Measurements from ENCODE around the gene CFAP251.
A peak's percentile ranks its signal among the peaks of the same experiment; 100 is the strongest.

Gene CFAP251

DNA sequence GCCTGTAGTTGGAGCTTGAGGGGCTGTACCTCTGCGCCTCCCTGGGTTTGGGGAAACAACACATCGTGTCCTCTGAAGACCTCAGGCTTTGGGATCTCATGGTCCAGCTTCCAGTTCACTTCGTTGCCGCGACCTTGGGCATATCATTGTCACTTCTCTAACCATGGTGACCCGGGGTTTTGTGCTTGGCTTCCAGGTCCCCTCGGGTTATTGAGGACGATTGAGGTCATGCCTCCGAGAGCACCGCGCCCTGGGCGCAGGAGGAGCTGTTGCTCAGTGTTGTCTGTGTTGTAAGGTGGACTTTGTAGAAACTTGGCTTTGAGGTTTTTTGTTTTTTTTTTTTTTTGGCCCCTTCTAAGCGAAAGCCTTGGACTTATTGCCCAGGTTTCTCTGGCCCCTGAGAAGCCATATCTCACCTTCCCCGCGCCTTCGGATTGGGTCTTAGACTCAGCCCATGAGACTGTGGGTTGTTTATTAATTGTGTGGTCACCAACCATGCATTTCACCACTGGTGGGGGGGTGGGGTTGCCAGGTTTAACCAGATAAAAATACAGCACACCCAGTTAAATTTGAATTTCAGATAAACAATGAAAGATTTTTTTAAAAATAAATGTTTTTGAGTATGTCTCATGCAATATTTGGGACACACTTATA is 105.9 kb downstream of the CFAP251 start:
- ChIA-PET CTCF (interaction anchor here (0.5 to 1.2 kb wide), 2 partner anchors 12 to 107 kb away, joined by 3 to 4 read pairs; no protein-coding TSS in a partner anchor), POLR2A (interaction anchor here (1.5 to 1.8 kb wide), 2 partner anchors 39 to 136 kb away, joined by 3 to 4 read pairs; partner anchors contain the start of gene PSMD9)
- peak overlapping the region; percentile 71 for H3K4me3 ChIP-seq (ENCODE audit: low read depth, low read length)
- peak overlapping the region; percentile 77; the same call in 1 of the 2 replicates for H3K27ac ChIP-seq (ENCODE audit: extremely low read depth, low read depth, low read length)
- peaks cover 4% of the 10 kb centered on the region for H3K4me1 ChIP-seq (ENCODE audit: control insufficient read depth, insufficient read depth, low read length)
- H3K9me3 ChIP-seq (ENCODE audit: control insufficient read depth, insufficient read depth, low read depth, low read length): no peaks in the 10 kb centered on the region
- no peaks in the 10 kb centered on the region; a peak in 1 of 3 replicates for H3K36me3 ChIP-seq (ENCODE audit: control insufficient read depth in 2 of 2, insufficient read depth in 1 of 2, low read length in 2 of 2)
- TF ChIP-seq GFI1B (tag by site-specific recombination; IDR thresholded peaks at IDR 0.05) (no peak), ZNF513 (tag by site-specific recombination; IDR thresholded peaks at IDR 0.05) (no peak), ZNF10 (tag by site-specific recombination; IDR thresholded peaks at IDR 0.05) (no peak), ZBTB44 (tag by site-specific recombination; IDR thresholded peaks at IDR 0.05) (no peak), ZBTB10 (tag by site-specific recombination; IDR thresholded peaks at IDR 0.05) (no peak), ZBTB6 (tag by site-specific recombination; IDR thresholded peaks at IDR 0.05) (no peak), ZNF48 (tag by site-specific recombination; IDR thresholded peaks at IDR 0.05) (no peak)
- TF ChIP-seq, protein P1, sequence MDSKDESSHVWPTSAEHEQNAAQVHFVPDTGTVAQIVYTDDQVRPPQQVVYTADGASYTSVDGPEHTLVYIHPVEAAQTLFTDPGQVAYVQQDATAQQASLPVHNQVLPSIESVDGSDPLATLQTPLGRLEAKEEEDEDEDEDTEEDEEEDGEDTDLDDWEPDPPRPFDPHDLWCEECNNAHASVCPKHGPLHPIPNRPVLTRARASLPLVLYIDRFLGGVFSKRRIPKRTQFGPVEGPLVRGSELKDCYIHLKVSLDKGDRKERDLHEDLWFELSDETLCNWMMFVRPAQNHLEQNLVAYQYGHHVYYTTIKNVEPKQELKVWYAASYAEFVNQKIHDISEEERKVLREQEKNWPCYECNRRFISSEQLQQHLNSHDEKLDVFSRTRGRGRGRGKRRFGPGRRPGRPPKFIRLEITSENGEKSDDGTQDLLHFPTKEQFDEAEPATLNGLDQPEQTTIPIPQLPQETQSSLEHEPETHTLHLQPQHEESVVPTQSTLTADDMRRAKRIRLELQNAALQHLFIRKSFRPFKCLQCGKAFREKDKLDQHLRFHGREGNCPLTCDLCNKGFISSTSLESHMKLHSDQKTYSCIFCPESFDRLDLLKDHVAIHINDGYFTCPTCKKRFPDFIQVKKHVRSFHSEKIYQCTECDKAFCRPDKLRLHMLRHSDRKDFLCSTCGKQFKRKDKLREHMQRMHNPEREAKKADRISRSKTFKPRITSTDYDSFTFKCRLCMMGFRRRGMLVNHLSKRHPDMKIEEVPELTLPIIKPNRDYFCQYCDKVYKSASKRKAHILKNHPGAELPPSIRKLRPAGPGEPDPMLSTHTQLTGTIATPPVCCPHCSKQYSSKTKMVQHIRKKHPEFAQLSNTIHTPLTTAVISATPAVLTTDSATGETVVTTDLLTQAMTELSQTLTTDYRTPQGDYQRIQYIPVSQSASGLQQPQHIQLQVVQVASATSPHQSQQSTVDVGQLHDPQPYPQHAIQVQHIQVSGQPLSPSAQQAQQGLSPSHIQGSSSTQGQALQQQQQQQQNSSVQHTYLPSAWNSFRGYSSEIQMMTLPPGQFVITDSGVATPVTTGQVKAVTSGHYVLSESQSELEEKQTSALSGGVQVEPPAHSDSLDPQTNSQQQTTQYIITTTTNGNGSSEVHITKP (tag by site-specific recombination; IDR thresholded peaks at IDR 0.05): no peak
- TF ChIP-seq, protein P2, sequence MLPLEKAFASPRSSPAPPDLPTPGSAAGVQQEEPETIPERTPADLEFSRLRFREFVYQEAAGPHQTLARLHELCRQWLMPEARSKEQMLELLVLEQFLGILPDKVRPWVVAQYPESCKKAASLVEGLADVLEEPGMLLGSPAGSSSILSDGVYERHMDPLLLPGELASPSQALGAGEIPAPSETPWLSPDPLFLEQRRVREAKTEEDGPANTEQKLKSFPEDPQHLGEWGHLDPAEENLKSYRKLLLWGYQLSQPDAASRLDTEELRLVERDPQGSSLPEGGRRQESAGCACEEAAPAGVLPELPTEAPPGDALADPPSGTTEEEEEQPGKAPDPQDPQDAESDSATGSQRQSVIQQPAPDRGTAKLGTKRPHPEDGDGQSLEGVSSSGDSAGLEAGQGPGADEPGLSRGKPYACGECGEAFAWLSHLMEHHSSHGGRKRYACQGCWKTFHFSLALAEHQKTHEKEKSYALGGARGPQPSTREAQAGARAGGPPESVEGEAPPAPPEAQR (tag by site-specific recombination; IDR thresholded peaks at IDR 0.05): no peak
- TF ChIP-seq, protein P3, sequence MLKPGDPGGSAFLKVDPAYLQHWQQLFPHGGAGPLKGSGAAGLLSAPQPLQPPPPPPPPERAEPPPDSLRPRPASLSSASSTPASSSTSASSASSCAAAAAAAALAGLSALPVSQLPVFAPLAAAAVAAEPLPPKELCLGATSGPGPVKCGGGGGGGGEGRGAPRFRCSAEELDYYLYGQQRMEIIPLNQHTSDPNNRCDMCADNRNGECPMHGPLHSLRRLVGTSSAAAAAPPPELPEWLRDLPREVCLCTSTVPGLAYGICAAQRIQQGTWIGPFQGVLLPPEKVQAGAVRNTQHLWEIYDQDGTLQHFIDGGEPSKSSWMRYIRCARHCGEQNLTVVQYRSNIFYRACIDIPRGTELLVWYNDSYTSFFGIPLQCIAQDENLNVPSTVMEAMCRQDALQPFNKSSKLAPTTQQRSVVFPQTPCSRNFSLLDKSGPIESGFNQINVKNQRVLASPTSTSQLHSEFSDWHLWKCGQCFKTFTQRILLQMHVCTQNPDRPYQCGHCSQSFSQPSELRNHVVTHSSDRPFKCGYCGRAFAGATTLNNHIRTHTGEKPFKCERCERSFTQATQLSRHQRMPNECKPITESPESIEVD (tag by site-specific recombination; IDR thresholded peaks at IDR 0.05): no peak
